Uterus (tissue), 2 donors: Measurements from ENCODE around the gene IL4I1.

Source experiments
- POLR2A ChIP-seq, 2 donors: fragments of 450-650 bp; IDR thresholded peaks; one replicate each; pipeline ENCODE4 v1.6.1; 2016; ENCODE audit warnings: antibody characterized with exemption in 2 of 2, mild to moderate bottlenecking in 1 of 2, moderate library complexity in 1 of 2
- TF ChIP-seq, protein P1 (sequence below), 4 experiments: fragments of 200-600 bp in 2 of 4; fragments of 450-650 bp in 2 of 4; sonication (generic) in 2 of 4; IDR thresholded peaks; one replicate each; pipeline ENCODE4 v1.5.1; 2016 to 2019; ENCODE audit warnings: antibody characterized with exemption in 4 of 4, mild to moderate bottlenecking in 2 of 4, moderate library complexity in 1 of 4

DNA sequence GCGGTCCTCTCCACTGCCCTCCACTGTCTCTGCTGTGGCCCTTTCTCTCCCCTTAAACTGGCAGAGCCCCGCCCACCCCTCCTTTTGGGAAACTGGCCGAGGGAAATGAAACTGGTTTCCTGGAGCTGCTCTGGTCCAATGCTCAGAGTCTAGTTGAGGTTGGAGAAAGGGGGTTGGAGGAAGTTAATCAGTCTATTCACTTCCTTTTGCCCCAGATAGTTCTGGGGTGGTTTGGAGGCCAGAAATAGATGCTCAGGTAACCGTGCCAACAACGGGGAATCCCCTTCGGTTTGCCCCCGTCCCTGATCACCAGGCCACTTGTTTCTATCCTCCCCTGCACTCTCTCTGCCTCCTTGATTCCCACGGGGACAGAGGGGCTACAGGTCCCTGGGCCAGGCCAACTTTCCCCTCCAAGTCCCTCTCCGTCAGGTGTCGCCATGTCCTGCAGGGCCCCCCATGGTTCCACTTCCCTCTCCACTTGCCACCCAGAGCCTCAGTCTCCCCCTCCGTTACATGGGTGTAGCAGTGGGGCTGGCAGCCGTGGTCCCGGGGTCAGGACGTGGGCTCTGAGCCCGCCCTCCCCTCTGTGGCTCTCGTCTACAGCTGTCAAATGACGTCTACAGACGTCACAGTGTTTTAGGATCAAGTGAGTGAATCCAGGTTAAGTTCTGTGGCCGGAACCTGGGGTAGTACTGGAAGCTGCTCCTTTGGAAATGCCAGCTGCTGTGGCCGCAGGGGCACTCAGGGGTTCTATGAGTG is at the start of gene IL4I1:
- TF ChIP-seq POLR2A (IDR thresholded peaks at IDR 0.05), result no peak
- TF ChIP-seq, protein P1, sequence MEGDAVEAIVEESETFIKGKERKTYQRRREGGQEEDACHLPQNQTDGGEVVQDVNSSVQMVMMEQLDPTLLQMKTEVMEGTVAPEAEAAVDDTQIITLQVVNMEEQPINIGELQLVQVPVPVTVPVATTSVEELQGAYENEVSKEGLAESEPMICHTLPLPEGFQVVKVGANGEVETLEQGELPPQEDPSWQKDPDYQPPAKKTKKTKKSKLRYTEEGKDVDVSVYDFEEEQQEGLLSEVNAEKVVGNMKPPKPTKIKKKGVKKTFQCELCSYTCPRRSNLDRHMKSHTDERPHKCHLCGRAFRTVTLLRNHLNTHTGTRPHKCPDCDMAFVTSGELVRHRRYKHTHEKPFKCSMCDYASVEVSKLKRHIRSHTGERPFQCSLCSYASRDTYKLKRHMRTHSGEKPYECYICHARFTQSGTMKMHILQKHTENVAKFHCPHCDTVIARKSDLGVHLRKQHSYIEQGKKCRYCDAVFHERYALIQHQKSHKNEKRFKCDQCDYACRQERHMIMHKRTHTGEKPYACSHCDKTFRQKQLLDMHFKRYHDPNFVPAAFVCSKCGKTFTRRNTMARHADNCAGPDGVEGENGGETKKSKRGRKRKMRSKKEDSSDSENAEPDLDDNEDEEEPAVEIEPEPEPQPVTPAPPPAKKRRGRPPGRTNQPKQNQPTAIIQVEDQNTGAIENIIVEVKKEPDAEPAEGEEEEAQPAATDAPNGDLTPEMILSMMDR (IDR thresholded peaks at IDR 0.05), result no peak
